Measurements from ENCODE around the gene CALY. TPM values are rescaled to one million over a fixed set of nuclear protein-coding genes. Genes with fewer than 3 reads are reported as not detected.

The CALY gene
- total and polyA plus RNA-seq, 7 donors, result 0.05 TPM; not detected in 6

DNA sequence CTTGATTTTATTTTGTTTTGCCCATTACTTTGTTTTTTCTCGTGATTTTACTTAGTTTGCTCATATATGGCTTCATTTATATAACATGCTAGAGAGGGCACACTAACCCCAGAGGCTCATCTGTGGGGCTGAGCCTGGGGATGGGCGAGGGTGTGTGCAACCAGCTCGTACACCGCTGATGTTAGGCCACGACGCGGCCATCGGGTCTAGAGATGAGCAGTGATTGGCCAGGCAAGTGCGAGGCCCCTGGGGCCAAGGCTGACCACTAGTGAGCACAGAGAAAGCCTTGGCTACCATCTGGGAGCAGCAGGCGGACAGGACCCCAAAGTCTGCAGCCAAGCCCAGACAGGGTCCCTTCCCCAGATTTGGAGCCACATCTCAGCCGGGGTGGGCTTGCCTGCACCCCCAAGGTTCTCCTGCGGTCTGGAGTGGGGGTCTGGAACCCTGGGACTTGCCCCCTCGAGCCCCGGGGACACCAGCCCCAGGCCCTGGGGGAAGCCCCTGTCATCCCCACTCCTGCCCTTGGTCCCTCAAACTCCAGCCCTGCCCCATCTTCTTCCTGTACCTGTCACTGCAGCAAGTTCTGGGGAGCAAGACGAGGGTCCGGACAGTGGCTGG lies 17.4 kb upstream of the CALY start:
- no peak overlapping the region for H3K4me3 ChIP-seq
- TF ChIP-seq, protein P1, sequence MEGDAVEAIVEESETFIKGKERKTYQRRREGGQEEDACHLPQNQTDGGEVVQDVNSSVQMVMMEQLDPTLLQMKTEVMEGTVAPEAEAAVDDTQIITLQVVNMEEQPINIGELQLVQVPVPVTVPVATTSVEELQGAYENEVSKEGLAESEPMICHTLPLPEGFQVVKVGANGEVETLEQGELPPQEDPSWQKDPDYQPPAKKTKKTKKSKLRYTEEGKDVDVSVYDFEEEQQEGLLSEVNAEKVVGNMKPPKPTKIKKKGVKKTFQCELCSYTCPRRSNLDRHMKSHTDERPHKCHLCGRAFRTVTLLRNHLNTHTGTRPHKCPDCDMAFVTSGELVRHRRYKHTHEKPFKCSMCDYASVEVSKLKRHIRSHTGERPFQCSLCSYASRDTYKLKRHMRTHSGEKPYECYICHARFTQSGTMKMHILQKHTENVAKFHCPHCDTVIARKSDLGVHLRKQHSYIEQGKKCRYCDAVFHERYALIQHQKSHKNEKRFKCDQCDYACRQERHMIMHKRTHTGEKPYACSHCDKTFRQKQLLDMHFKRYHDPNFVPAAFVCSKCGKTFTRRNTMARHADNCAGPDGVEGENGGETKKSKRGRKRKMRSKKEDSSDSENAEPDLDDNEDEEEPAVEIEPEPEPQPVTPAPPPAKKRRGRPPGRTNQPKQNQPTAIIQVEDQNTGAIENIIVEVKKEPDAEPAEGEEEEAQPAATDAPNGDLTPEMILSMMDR (IDR thresholded peaks at IDR 0.05), result no peak
- intact Hi-C loops (cut with DNase I), result no loop called here
- WGBS, 3 donors, result 81 to 93% (median 84%) methylated on average over 15 to 16 of the region's 16 CpGs
- peaks cover 0 to 22% (median 0%) of the 10 kb centered on the region in 3 donors for H3K27me3 ChIP-seq (ENCODE audit: insufficient read depth in 3 of 3, low read length in 2 of 3)
- H3K9me3 ChIP-seq, result no peaks in the 10 kb centered on the region
- no peaks in the 10 kb centered on the region for H3K36me3 ChIP-seq (ENCODE audit: insufficient read depth in 1 of 2, low read depth in 1 of 2)
- ATAC-seq (no peak), DNase-seq (no peak)
- no peak overlapping the region for H3K27ac ChIP-seq
- peaks cover 4% of the 10 kb centered on the region for H3K4me1 ChIP-seq

DNA sequence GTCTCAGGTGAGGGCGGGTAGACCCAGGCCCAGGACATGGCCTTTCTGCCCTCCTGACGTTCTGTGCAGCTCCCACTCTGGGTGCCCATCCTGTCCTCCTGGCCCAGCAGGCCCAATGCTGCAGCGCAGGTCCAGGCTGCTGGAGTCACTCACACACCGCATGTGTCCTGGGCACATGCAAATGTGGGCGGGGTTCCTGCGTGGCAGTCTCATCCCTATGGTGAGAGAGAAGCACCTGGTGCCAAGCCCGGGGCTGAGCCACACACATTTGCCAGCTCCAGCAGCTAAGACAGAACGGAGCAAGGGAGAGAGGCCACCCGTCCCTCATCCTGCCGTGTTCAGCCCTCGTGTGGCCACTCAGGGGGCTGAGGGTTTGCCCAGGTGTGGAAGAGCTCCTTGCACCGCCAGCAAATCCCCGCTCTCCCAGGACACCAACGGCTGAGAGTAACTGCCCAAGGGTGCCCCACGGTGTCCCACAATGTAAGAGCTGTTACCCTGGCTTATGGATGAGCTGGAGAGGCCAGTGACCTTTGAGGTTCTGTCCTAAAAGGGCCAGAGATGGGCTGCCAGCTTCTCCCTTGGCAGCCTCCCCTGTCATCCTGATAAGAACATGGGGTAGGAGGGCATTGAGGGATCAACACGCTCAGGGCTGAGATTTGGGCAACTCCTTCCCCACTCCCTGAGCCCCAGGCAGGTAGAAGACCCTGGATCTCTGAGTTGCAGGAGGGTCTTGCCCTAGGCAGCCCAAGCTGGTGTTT lies 16.7 kb upstream of the CALY start:
- H3K27me3 ChIP-seq (ENCODE audit: insufficient read depth in 3 of 3, low read length in 2 of 3), result peaks cover 0 to 23% (median 0%) of the 10 kb centered on the region in 3 donors
- H3K9me3 ChIP-seq, result no peaks in the 10 kb centered on the region
- TF ChIP-seq, protein P1 (IDR thresholded peaks at IDR 0.05), result no peak
- no peak overlapping the region for H3K4me3 ChIP-seq
- 67 to 79% (median 69%) methylated on average over 16 of the region's 16 CpGs for WGBS, 3 donors
- intact Hi-C loops (cut with DNase I), result no loop called here
- ATAC-seq (no peak), DNase-seq (peak in 1 of 2 donors; percentile 32)
- H3K4me1 ChIP-seq, result peaks cover 4% of the 10 kb centered on the region
- H3K36me3 ChIP-seq (ENCODE audit: insufficient read depth in 1 of 2, low read depth in 1 of 2), result no peaks in the 10 kb centered on the region
- no peak overlapping the region for H3K27ac ChIP-seq

DNA sequence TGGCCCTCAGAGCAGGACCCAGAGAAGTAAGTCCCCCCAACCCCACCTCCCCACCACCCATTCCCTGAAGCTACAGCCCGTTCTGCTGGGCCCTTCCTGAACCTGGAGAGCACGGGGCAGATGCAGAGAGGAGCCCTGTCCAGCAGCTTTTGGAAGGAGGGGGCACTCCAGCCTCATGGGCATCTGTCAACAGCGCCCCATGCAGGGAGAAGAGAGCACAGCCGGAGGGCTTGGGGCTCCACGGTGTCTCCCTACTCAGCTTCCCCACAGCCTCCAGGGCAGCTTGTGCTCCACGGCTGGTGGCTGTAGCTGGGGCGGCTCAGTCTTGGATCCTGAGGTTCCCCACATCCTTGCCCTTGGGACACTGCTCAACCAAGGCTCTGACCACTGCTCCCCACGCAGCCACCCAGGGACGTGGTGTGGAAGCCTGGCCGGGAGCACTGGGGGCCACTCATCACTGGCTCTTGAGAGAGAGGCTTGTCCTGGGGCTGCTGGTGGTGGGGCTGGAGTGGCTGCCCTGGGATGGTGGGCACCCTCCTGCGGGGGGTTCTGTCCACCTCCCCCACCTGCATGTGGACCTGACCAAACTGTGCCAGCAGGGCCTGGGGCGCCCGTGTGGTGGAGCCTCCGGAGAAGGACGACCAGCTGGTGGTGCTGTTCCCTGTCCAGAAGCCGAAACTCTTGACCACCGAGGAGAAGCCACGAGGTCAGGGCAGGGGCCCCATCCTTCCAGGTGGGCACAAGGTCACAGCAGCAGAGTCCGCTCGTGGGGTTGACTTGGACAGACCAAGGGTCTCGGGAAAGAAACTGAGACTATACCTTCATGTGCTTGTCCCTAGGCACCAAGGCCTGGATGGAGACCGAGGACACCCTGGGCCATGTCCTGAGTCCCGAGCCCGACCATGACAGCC lies 15.0 kb upstream of the CALY start:
- H3K27me3 ChIP-seq (ENCODE audit: insufficient read depth in 3 of 3, low read length in 2 of 3), result peaks cover 0 to 41% (median 3%) of the 10 kb centered on the region in 3 donors
- ATAC-seq (no peak), DNase-seq (peak in 1 of 2 donors; percentile 49)
- WGBS, 3 donors, result 62 to 68% (median 67%) methylated on average over 23 to 24 of the region's 24 CpGs
- intact Hi-C loops (cut with DNase I), result no loop called here
- no peak overlapping the region for H3K27ac ChIP-seq
- H3K4me1 ChIP-seq, result peaks cover 2% of the 10 kb centered on the region
- H3K4me3 ChIP-seq, result no peak overlapping the region
- no peaks in the 10 kb centered on the region for H3K9me3 ChIP-seq
- H3K36me3 ChIP-seq (ENCODE audit: insufficient read depth in 1 of 2, low read depth in 1 of 2), result no peaks in the 10 kb centered on the region
- TF ChIP-seq, protein P1 (IDR thresholded peaks at IDR 0.05), result no peak

DNA sequence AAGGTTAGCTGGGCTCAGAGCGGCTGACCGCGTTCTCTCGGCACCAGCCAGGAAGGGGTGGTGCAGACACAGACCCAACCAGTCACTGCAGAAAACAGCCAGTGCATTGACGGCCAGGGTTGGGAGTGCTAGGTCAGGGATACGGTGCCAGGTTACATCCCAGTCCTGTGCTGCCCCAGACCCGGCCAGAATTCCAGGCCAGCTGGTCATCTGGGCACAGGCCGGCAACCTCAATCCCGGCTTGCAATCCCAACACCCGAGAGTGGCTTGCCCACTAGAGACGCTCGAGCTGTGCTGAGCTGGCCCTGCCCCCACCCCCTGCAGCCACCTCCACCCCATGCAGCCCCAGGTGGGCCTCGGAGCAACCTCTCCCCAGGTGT lies 14.2 kb upstream of the CALY start:
- Histone ChIP-seq H3K9me3 (no peaks in the 10 kb centered on the region), H3K27me3 (ENCODE audit: insufficient read depth in 3 of 3, low read length in 2 of 3) (peaks cover 0 to 46% (median 7%) of the 10 kb centered on the region in 3 donors), H3K36me3 (ENCODE audit: insufficient read depth in 1 of 2, low read depth in 1 of 2) (no peaks in the 10 kb centered on the region), H3K27ac (no peak overlapping the region), H3K4me1 (no peaks in the 10 kb centered on the region), H3K4me3 (no peak overlapping the region)
- WGBS, 3 donors, result 20 to 32% (median 20%) methylated on average over 13 of the region's 13 CpGs
- no peak for ATAC-seq
- intact Hi-C loops (cut with DNase I), result no loop called here
- peak in 1 of 2 donors; percentile 46 for DNase-seq
- TF ChIP-seq, protein P1 (IDR thresholded peaks at IDR 0.05), result no peak

All from psoas muscle (tissue), 8 donors.